Mucosa of rectum (tissue), 2 donors: ENCODE results near the gene ATXN1.

Experiments used
- H3K27ac ChIP-seq, 2 donors: one replicate each; pipeline ENCODE4 v1.7.0; 2013; ENCODE audit warnings: inconsistent platforms in 2 of 2, low read depth in 2 of 2, low read length in 2 of 2
- H3K27me3 ChIP-seq, 2 donors: one replicate each; pipeline ENCODE4 v1.7.0; 2013; ENCODE audit warnings: low read length in 2 of 2; ENCODE audit not compliant: control insufficient read depth in 2 of 2, insufficient read depth in 2 of 2
- H3K36me3 ChIP-seq, 2 donors: one replicate each; pipeline ENCODE4 v1.7.0; 2013; ENCODE audit warnings: low read length in 2 of 2; ENCODE audit not compliant: control insufficient read depth in 2 of 2, insufficient read depth in 2 of 2
- H3K4me1 ChIP-seq, 2 donors: one replicate each; pipeline ENCODE4 v1.7.0; 2013; ENCODE audit warnings: low read length in 2 of 2, mild to moderate bottlenecking in 1 of 2; ENCODE audit not compliant: control insufficient read depth in 2 of 2, insufficient read depth in 2 of 2
- H3K4me3 ChIP-seq, 2 donors: one replicate each; pipeline ENCODE4 v1.7.0; 2013; ENCODE audit warnings: low read length in 2 of 2
- H3K9ac ChIP-seq, 2 donors: one replicate each; pipeline ENCODE4 v1.7.0; 2013; ENCODE audit warnings: low read length in 2 of 2, low read depth in 1 of 2, mild to moderate bottlenecking in 1 of 2
- H3K9me3 ChIP-seq, 2 donors: one replicate each; pipeline ENCODE4 v1.7.0; 2013; ENCODE audit warnings: low read length in 2 of 2; ENCODE audit not compliant: control insufficient read depth in 2 of 2
- donor health status: healthy.
- donor health status: Normal muscosa, but diverticular disease.

The ATXN1 gene

DNA sequence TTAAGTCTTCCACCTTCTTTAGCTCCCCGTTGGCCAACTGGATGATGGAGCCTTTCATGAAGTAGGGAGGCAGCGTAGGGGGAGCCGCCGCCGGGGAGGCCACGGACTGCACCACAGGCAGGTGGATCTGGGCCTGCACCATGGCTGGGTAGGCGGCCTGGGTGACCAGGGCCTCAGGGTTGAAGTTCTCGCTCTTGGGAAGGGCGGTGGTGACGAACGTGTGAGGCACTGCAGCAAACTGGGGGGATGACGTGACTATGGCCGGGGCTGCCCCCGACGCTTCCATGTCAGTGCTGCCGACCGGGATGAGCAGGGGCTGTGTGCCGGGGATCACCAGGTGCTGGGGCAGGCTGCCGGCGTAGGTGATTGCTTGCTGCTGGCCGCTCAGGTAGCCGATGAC, 434.7 kb downstream of the ATXN1 start:
- H3K4me1 ChIP-seq: peaks cover under 1 to 4% of the 10 kb centered on the region in 2 donors
- no peaks in the 10 kb centered on the region for H3K9me3 ChIP-seq
- no peaks in the 10 kb centered on the region for H3K27me3 ChIP-seq
- peaks cover 4 to 15% of the 10 kb centered on the region in 2 donors for H3K36me3 ChIP-seq
- H3K4me3 ChIP-seq: no peak overlapping the region
- no peak overlapping the region for H3K27ac ChIP-seq
- no peak overlapping the region for H3K9ac ChIP-seq

DNA sequence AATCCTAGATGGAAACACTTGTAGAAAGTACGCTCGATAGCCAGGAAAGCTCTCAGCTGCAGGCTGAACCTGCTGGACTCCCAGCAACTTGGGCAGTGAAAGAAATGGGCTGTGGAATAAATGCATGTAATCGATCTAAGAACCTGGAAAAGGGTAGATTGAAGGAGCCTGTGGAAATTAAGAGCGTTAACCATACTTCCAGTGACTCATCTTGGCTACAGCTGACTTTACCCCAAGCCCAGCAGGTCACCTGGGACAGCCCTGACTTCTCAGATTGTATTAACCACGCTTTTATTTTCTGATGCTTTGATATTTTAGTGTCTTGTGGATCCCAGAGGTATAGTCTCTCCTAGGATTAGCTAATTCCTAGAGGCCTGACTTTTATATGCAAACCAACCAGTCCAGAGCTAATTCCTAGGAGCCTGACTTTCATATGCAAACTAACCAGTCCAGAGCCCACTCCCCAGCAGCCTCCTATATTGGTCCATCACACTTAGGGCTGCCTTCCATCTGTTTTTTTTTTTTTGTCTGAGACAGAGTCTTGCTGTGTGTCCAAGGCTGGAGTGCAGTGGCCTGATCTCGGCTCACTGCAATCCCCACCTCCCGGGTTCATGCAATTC, 436.5 kb downstream of the ATXN1 start:
- Histone ChIP-seq H3K36me3 (peaks cover 4 to 16% of the 10 kb centered on the region in 2 donors), H3K27me3 (no peaks in the 10 kb centered on the region), H3K4me1 (peaks cover 17 to 18% of the 10 kb centered on the region in 2 donors), H3K9me3 (no peaks in the 10 kb centered on the region), H3K9ac (no peak overlapping the region), H3K4me3 (no peak overlapping the region), H3K27ac (no peak overlapping the region)

DNA sequence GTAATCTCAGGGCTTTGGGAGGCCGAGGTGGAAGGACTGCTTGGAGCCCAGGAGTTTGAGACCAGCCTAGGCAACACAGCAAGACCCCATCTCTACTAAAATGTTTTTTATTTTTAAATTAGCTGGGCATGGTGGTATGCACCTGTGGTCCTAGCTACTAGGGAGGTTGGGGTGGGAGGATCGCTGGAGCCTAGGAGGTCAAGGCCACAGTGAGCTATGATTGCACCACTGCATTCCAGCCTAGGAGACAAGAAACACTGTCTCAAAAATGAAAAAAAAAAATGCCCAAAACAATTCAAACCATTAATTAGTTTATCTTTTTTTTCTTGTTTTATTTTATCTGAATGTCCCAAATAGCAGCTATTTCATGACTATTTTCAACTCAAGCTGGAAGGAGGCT, 437.1 kb downstream of the ATXN1 start:
- Histone ChIP-seq H3K27ac (no peak overlapping the region), H3K4me1 (peaks cover 18 to 20% of the 10 kb centered on the region in 2 donors), H3K4me3 (no peak overlapping the region), H3K27me3 (no peaks in the 10 kb centered on the region), H3K9me3 (no peaks in the 10 kb centered on the region), H3K9ac (no peak overlapping the region), H3K36me3 (peaks cover 4 to 16% of the 10 kb centered on the region in 2 donors)

DNA sequence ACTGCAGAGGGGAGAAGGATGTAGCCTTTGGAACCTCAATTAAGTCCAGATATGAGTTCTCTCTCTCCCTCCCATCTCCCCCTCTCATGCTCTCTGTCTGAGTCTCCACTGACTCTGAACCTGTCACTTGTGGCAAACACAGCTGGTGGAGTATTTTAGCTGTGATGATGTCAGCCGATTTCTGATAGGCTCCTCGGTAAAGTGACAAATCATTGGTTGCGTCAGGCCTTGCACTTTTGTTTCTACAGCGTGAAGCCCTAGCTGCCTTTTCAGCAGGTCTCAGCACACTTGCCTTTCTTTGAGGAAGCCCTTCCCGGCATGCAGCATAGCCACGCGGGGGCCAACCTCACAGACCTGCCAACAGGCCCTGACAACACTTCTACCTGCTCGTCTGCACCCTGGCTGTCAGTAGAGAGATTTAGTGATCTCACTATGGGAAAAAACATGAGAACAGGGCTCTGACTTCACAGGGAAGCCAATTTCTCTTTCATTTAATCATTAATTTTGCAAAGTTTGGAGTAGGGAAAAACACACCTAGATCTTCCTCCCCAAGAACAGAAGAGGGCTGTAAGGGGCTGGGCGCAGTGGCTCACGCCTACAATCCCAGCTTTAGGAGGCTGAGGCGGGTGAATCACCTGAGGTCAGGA, 438.5 kb downstream of the ATXN1 start:
- Histone ChIP-seq H3K27me3 (no peaks in the 10 kb centered on the region), H3K4me1 (peaks cover 18 to 20% of the 10 kb centered on the region in 2 donors), H3K4me3 (no peak overlapping the region), H3K9ac (no peak overlapping the region), H3K9me3 (no peaks in the 10 kb centered on the region), H3K27ac (peak overlapping the region; percentile 4 to 10), H3K36me3 (peaks cover 4 to 16% of the 10 kb centered on the region in 2 donors)

DNA sequence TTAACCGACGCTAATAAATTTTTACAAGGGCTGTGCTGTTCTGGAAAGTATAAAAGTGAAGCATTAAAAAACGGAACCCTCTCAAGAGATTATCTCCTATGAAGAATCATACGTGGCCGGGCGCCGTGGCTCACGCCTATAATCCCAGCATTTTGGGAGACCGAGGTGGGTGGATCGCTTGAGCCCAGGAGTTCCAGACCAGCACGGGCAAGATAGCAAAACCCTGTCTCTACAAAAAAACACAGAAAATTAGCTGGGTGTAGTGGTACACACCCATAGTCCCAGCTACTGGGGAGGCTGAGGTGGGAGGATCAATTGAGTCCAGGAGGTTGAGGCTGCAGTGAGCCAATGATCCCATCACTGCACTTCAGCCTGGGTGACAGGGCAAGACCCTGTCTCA, 439.4 kb downstream of the ATXN1 start:
- Histone ChIP-seq H3K27ac (no peak overlapping the region), H3K27me3 (no peaks in the 10 kb centered on the region), H3K4me3 (no peak overlapping the region), H3K4me1 (peaks cover 19 to 20% of the 10 kb centered on the region in 2 donors), H3K9me3 (no peaks in the 10 kb centered on the region), H3K36me3 (peaks cover 4 to 11% of the 10 kb centered on the region in 2 donors), H3K9ac (no peak overlapping the region)

DNA sequence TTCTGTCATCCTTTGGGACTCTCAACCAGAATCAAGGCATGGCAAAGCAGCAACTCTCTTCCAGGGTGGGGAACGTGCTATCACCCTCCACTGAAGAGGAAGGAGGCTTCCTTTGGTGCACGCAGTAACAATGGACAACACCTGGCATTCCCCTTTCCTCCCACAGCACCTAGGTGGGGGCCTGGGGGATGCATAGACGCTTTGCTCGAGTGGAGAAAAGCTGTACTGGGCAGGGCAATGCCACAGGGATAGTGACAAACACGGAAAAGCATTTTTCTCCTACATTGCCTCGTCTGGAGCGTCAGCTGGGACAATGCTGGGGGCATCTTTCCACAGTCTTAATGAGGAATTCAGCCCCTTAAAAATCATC, 439.9 kb downstream of the ATXN1 start:
- no peaks in the 10 kb centered on the region for H3K9me3 ChIP-seq
- H3K27me3 ChIP-seq: no peaks in the 10 kb centered on the region
- no peak overlapping the region for H3K27ac ChIP-seq
- H3K4me3 ChIP-seq: no peak overlapping the region
- H3K4me1 ChIP-seq: peaks cover 20% of the 10 kb centered on the region in 2 donors
- no peak overlapping the region for H3K9ac ChIP-seq
- peaks cover 4 to 7% of the 10 kb centered on the region in 2 donors for H3K36me3 ChIP-seq

DNA sequence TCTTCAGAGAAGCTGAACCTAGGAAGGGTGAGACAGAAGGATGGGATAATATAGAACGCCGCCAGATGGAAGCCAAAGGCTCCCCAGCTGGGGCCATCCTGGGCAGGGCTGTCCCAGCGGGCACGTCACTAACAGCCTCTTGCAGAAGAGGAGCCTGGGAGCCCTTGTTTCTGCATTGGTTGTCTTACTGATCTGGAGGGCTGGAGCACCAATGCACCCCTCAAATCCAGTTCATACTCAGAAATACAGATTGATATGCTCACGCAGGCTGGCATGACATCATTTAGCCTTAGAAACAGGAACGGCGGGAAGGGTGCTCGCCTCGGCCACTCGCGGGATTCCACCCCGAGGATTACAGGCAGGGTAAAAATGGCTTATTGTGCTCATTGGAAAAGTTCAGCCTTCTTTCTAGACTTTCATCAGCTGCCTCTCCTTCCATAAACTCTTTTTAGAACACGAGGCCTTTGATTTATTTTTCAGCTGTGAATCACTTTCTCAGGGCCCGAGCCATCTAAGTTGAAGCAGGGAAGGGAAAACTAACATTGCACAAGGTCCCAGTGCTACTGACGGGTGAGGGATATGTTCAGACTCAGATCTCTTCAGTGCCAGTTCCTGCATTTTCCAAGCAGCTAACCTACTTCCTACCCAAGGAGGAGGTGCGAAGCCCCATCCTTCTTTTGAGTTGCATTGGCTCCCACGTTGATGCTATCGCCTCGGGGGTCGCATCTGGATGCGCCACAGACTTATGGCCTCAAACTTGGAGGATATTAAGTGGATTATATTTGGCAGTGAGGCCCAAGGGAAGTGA, 440.5 kb downstream of the ATXN1 start:
- Histone ChIP-seq H3K36me3 (peaks cover 0 to 2% of the 10 kb centered on the region in 2 donors), H3K9ac (no peak overlapping the region), H3K4me1 (peaks cover 20% of the 10 kb centered on the region in 2 donors), H3K27ac (peak overlapping the region; percentile 57 to 77), H3K9me3 (no peaks in the 10 kb centered on the region), H3K27me3 (no peaks in the 10 kb centered on the region), H3K4me3 (peak overlapping the region in 1 of 2 donors; percentile 55)

DNA sequence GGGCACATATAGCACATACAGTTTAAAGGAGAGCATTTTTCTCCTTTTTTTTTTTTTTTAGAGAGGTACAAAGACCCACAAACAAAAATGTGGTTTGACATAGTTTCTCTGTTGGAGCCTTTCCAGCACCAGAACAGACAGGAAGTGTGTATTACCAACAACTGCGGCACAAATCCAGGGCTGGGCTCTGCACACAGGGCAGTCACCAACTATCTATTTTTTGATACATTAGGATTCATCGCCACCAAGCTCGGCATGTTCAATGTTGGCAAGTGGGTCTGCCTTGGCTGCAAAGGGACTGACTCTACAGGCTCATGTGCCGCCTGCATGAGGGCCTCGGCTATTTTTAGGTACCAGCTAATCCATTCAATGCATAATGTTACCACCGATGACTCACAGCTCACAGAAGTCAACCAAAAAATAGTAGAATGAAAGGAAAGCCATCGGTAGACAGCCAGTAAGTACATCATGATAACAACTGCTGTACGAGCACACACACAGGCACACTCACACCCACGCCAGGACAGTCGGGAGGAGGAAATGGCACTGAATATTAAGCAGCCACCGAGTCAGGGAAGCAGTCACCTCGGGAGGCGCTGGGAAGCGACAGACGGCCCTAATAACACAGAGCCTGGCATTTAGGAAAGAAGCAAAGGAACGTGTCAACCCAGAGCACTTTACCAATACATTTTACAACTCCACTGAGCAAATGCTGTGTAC, 441.3 kb downstream of the ATXN1 start:
- Histone ChIP-seq H3K9ac (no peak overlapping the region), H3K9me3 (no peaks in the 10 kb centered on the region), H3K27me3 (no peaks in the 10 kb centered on the region), H3K36me3 (peaks cover 0 to 2% of the 10 kb centered on the region in 2 donors), H3K4me1 (peaks cover 20% of the 10 kb centered on the region in 2 donors), H3K4me3 (peak overlapping the region; percentile 46 to 55), H3K27ac (peak overlapping the region; percentile 57 to 77)

DNA sequence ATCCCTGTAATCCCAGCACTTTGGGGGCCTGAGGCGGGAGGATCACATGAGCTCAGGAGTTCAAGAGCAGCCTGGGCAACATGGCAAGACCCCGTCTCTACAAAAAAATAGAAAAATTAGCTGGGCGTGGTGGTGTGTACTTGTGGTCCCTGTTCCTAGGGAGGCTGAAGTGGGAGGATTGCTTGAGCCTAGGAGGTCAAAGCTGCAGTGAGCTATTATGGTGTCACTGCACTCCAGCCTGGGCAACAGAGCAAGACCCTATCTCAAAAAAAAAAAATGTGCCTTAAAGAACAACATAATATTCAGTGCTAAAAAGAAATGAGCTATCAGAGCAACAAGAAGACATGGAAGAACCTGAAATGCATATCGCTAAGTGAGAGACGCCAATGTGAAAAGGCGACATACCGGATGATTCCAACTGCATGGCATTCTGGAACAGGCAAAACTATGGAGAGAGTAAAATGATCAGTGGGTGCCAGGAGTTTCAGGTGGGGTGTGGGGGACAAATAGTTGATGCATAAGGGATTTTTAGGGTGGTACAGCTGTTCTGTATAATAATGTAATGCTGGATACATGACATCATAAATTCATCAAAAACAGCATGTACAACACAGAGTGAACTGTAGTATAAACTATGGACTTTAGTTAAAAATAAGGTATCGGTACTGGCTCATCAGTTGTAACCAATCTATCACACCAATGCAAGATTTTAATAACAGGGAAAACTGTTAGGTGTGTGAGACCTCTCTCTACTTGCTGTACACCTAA, 442.1 kb downstream of the ATXN1 start:
- Histone ChIP-seq H3K27me3 (no peaks in the 10 kb centered on the region), H3K36me3 (peaks cover 0 to 2% of the 10 kb centered on the region in 2 donors), H3K4me3 (no peak overlapping the region), H3K9ac (no peak overlapping the region), H3K4me1 (peaks cover 20% of the 10 kb centered on the region in 2 donors), H3K27ac (no peak overlapping the region), H3K9me3 (no peaks in the 10 kb centered on the region)
